Subcutaneous abdominal adipose tissue (tissue), 5 donors: ENCODE data around the gene LTBP2.

Experiments
- H3K27ac ChIP-seq: one replicate; pipeline ENCODE4 v1.7.0; 2013; ENCODE audit warnings: low read depth, mild to moderate bottlenecking, inconsistent platforms, low read length, moderate library complexity
- H3K27me3 ChIP-seq, 5 donors: one replicate each; pipeline ENCODE4 v1.7.0; 2013; ENCODE audit warnings: low read length in 5 of 5, inconsistent platforms in 1 of 5; ENCODE audit not compliant: control insufficient read depth in 5 of 5, insufficient read depth in 4 of 5
- H3K36me3 ChIP-seq, 5 donors: one replicate each; pipeline ENCODE4 v1.7.0; 2013; ENCODE audit warnings: low read length in 5 of 5; ENCODE audit not compliant: control insufficient read depth in 5 of 5, insufficient read depth in 5 of 5
- H3K4me1 ChIP-seq, 5 donors: one replicate each; pipeline ENCODE4 v1.7.0; 2013; ENCODE audit warnings: low read length in 5 of 5, mild to moderate bottlenecking in 3 of 5, moderate library complexity in 1 of 5; ENCODE audit not compliant: control insufficient read depth in 5 of 5, insufficient read depth in 5 of 5
- H3K4me3 ChIP-seq, 5 donors: one replicate each; pipeline ENCODE4 v1.7.0; 2013; ENCODE audit warnings: low read length in 5 of 5, low read depth in 1 of 5
- H3K9ac ChIP-seq, 5 donors: one replicate each; pipeline ENCODE4 v1.7.0; 2013; ENCODE audit warnings: low read length in 5 of 5, mild to moderate bottlenecking in 4 of 5, moderate library complexity in 3 of 5
- H3K9me3 ChIP-seq, 5 donors: one replicate each; pipeline ENCODE4 v1.7.0; 2013; ENCODE audit warnings: low read length in 5 of 5; ENCODE audit not compliant: control insufficient read depth in 5 of 5
- donor health status: healthy.
- donor health status: healthy.
- donor health status: healthy.
- donor health status: healthy.
- donor health status: healthy.

The LTBP2 gene

GRCh38 chr14:74525361-74525851 lies 86.6 kb downstream of the LTBP2 start:
- Histone ChIP-seq H3K27ac (no peak overlapping the region), H3K36me3 (peaks cover 0 to 30% (median 21%) of the 10 kb centered on the region in 5 donors), H3K27me3 (peaks cover 0 to 3% (median 0%) of the 10 kb centered on the region in 5 donors)

GRCh38 chr14:74524812-74525135 lies 87.3 kb downstream of the LTBP2 start:
- Histone ChIP-seq H3K4me3 (no peak overlapping the region), H3K27ac (no peak overlapping the region), H3K4me1 (peaks cover 0 to 19% (median 3%) of the 10 kb centered on the region in 5 donors), H3K36me3 (peaks cover 0 to 30% (median 19%) of the 10 kb centered on the region in 5 donors), H3K9me3 (no peaks in the 10 kb centered on the region), H3K27me3 (peaks cover 0 to 3% (median 0%) of the 10 kb centered on the region in 5 donors), H3K9ac (no peak overlapping the region)

More at GRCh38 chr14:74525361-74525851, 86.6 kb downstream of the LTBP2 start:
- H3K9me3 ChIP-seq: no peaks in the 10 kb centered on the region
- H3K4me1 ChIP-seq: peaks cover 0 to 19% (median 3%) of the 10 kb centered on the region in 5 donors
- no peak overlapping the region for H3K9ac ChIP-seq
- H3K4me3 ChIP-seq: no peak overlapping the region

DNA sequence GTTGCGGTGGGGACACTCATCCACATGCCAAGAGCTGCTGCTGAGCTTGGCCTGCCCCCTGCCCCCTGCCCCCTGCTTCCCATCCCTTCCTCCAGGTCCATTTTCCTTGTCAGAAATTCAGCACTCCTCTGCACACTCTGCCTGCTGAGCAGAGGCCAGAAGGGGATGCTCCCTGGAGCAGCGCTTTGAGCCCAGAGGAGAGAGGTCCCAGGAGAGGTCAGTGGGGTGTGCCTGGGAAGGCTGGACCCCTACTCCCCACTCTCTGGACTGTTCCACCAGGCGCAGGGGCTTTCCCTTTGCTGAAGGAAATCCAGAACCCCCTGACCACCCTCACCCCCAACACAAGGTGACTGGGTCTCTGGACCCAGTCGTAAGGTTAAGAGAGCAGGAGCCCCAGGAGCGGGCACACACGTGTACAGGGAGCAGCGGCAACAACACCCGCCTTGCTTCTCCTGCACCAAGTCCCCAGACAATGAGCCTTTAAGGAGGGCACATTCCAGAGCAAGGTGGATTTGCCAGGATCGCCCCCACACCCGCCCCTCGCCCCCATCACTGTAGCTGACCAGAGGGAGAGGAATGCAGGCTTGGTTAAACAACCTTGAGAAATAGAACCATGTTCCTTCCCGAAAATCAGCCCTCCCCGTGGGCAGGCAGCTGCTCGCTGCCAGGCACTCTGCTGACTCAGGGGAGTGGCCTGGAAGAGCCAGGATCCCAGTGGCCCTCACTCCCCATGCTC lies 87.8 kb downstream of the LTBP2 start:
- H3K27me3 ChIP-seq: peaks cover 0 to 3% (median 0%) of the 10 kb centered on the region in 5 donors
- H3K9me3 ChIP-seq: no peaks in the 10 kb centered on the region
- H3K36me3 ChIP-seq: peaks cover 0 to 27% (median 19%) of the 10 kb centered on the region in 5 donors
- no peak overlapping the region for H3K4me3 ChIP-seq
- no peak overlapping the region for H3K27ac ChIP-seq
- peaks cover 0 to 19% (median 3%) of the 10 kb centered on the region in 5 donors for H3K4me1 ChIP-seq
- no peak overlapping the region for H3K9ac ChIP-seq

GRCh38 chr14:74522740-74523139 lies 89.3 kb downstream of the LTBP2 start:
- H3K4me3 ChIP-seq: no peak overlapping the region
- H3K9ac ChIP-seq: no peak overlapping the region
- H3K9me3 ChIP-seq: no peaks in the 10 kb centered on the region
- H3K36me3 ChIP-seq: peaks cover 0 to 19% (median 14%) of the 10 kb centered on the region in 5 donors
- peaks cover 0 to 17% (median 5%) of the 10 kb centered on the region in 5 donors for H3K4me1 ChIP-seq
- no peak overlapping the region for H3K27ac ChIP-seq
- peaks cover 0 to 3% (median 0%) of the 10 kb centered on the region in 5 donors for H3K27me3 ChIP-seq

- Histone ChIP-seq H3K4me3 (no peak overlapping the region), H3K4me1 (peaks cover 0 to 17% (median 7%) of the 10 kb centered on the region in 5 donors), H3K9ac (no peak overlapping the region), H3K27ac (no peak overlapping the region), H3K27me3 (peaks cover 0 to 3% (median 0%) of the 10 kb centered on the region in 5 donors), H3K36me3 (peaks cover 0 to 24% (median 14%) of the 10 kb centered on the region in 5 donors), H3K9me3 (no peaks in the 10 kb centered on the region)
Measured at GRCh38 chr14:74521756-74522155, 90.3 kb downstream of the LTBP2 start.

DNA sequence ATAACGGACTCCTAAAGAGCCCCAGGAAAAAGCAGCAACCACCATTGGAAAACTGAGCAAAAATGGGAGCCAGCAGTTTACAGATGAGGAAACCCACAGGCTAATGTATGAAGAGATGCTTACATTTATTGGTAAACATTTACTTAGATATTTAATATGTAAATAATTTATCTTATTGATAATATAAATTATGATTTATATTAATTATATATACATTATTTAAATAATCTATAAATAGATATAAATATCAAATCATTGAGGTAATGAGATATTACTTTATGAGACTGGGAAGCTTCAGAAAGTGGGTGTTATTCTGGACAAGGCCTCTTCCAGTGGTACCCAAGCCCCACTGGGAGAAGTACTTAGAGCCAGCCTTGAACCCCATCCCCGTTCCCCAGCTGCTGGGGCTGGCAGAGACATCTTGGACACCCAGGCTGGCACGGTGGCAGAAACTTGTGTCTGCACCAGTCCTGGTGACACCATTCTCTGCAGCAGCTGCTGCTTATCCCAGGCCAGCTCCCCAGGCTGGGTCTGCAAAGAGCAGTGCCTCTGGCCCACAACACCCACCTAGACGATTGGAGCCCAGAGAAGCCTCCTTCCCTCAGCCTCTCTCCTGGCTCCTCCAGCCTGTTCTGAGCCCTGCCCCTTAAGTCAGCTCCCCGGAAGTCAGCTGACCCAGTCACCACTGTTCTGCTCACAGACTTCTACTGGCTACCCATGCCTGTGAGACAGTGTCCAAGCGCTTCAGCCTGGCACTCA lies 92.5 kb downstream of the LTBP2 start:
- Histone ChIP-seq H3K27ac (no peak overlapping the region), H3K9me3 (no peaks in the 10 kb centered on the region), H3K9ac (no peak overlapping the region), H3K27me3 (peaks cover 0 to 3% (median 0%) of the 10 kb centered on the region in 5 donors), H3K36me3 (peaks cover 0 to 28% (median 14%) of the 10 kb centered on the region in 5 donors), H3K4me3 (no peak overlapping the region), H3K4me1 (peaks cover 0 to 11% (median 5%) of the 10 kb centered on the region in 5 donors)

DNA sequence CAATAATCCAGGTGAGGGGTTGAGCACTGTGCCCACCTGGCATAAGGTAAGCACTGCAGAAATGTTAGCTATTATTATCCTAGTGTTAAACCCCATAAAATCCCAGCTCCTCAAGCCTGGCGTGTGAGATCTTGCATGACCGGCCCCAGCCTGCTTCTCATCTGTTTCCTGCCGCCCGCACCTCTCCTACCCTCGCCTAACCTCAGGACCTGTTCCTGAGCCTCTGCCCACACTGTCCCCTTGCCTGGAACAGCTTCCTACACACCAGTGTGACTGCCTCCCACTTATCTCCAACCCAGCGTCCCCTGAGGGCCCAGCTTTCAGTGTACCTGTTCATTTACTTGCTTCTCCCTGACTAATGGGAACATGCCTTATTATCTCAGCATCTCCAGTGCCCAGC lies 93.8 kb downstream of the LTBP2 start:
- no peaks in the 10 kb centered on the region for H3K9me3 ChIP-seq
- peaks cover 0 to 28% (median 14%) of the 10 kb centered on the region in 5 donors for H3K36me3 ChIP-seq
- H3K27ac ChIP-seq: no peak overlapping the region
- no peak overlapping the region for H3K9ac ChIP-seq
- no peak overlapping the region for H3K4me3 ChIP-seq
- H3K27me3 ChIP-seq: no peaks in the 10 kb centered on the region
- H3K4me1 ChIP-seq: peaks cover 0 to 15% (median 8%) of the 10 kb centered on the region in 5 donors

GRCh38 chr14:74517731-74518130 lies 94.3 kb downstream of the LTBP2 start:
- Histone ChIP-seq H3K4me1 (peaks cover 0 to 15% (median 8%) of the 10 kb centered on the region in 5 donors), H3K9ac (no peak overlapping the region), H3K36me3 (peaks cover 0 to 27% (median 13%) of the 10 kb centered on the region in 5 donors)

DNA sequence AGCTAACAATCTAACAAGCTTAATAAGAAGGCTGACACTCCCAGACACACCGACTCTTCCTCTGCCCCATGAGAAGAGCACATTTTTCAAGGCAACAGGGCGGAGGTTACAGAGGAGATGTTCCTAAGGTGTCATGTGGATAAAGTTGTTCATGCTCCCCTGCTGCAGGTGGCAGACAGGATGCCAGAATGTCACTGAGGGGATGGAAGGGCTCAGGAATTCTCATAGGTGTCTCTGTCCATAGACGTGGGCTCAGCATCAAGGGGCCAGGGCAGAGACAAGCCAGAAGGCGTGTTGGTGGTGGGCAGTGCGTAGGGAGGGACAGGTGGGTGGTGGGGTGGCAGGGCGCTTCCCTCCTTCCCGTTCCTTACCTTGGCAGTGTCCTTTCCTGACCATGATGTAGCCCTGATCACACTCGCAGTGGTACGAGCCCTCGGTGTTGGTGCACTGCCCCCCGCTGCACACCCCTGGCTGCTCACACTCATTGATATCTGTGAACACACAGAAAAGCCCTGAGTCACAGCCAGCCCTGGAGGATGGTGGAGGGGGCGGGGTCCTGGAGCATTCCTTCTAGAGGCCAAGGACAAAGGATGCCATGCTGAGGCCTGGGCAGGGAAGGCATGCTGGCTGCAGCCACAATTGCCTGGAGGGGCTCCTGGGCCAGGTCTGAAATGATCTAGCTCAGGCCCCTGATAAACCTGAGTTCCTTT lies 95.4 kb downstream of the LTBP2 start:
- H3K27ac ChIP-seq: no peak overlapping the region
- H3K4me1 ChIP-seq: peaks cover 0 to 21% (median 8%) of the 10 kb centered on the region in 5 donors
- H3K36me3 ChIP-seq: peaks cover 0 to 18% (median 6%) of the 10 kb centered on the region in 5 donors
- no peaks in the 10 kb centered on the region for H3K27me3 ChIP-seq
- no peak overlapping the region for H3K4me3 ChIP-seq
- H3K9me3 ChIP-seq: no peaks in the 10 kb centered on the region
- no peak overlapping the region for H3K9ac ChIP-seq

More at GRCh38 chr14:74517731-74518130, 94.3 kb downstream of the LTBP2 start:
- no peaks in the 10 kb centered on the region for H3K27me3 ChIP-seq
- H3K9me3 ChIP-seq: no peaks in the 10 kb centered on the region
- H3K27ac ChIP-seq: no peak overlapping the region
- H3K4me3 ChIP-seq: no peak overlapping the region
